Kasumi-1 (cell line): ENCODE results near the gene ROR1.
"Not testable (repeated sequence)": the region's sequence is repeated elsewhere in the genome, so short reads cannot be mapped to it uniquely, and the experiment has no call there.

Source experiments
- DNase-seq, 2 experiments: peaks; one replicate each; lab custom pipeline; 2025; lab: John Stamatoyannopoulos, UW

Gene ROR1

GRCh38 chr1:63825111-63825510 lies 51.3 kb downstream of the ROR1 start:
- no peak for DNase-seq

- DNase-seq, result not testable (repeated sequence)
Observed at GRCh38 chr1:63826246-63826861, 52.5 kb downstream of the ROR1 start.

GRCh38 chr1:63827411-63828321 lies 53.8 kb downstream of the ROR1 start:
- DNase-seq, result no peak

- no peak for DNase-seq
Observed at GRCh38 chr1:63828322-63829044, 54.7 kb downstream of the ROR1 start.

GRCh38 chr1:63829349-63830327 lies 55.8 kb downstream of the ROR1 start:
- DNase-seq, result no peak

- DNase-seq, result no peak
Observed at GRCh38 chr1:63831409-63831808, 57.6 kb downstream of the ROR1 start.

- DNase-seq, result no peak
Observed at GRCh38 chr1:63833363-63834119, 59.7 kb downstream of the ROR1 start.

- no peak for DNase-seq
Observed at GRCh38 chr1:63835128-63835527, 61.3 kb downstream of the ROR1 start.

GRCh38 chr1:63836374-63836773 lies 62.6 kb downstream of the ROR1 start:
- no peak for DNase-seq

GRCh38 chr1:63836830-63837229 lies 63.0 kb downstream of the ROR1 start:
- DNase-seq, result no peak

- no peak for DNase-seq
Observed at GRCh38 chr1:63843010-63843409, 69.2 kb downstream of the ROR1 start.

GRCh38 chr1:63843884-63844283 lies 70.1 kb downstream of the ROR1 start:
- no peak for DNase-seq

GRCh38 chr1:63845346-63845745 lies 71.5 kb downstream of the ROR1 start:
- DNase-seq, result no peak

GRCh38 chr1:63847308-63847910 lies 73.6 kb downstream of the ROR1 start:
- DNase-seq, result no peak

GRCh38 chr1:63848733-63849132 lies 74.9 kb downstream of the ROR1 start:
- DNase-seq, result no peak

GRCh38 chr1:63849149-63849548 lies 75.3 kb downstream of the ROR1 start:
- DNase-seq, result no peak

- DNase-seq, result no peak
Observed at GRCh38 chr1:63854091-63854490, 80.3 kb downstream of the ROR1 start.

GRCh38 chr1:63855942-63856341 lies 82.1 kb downstream of the ROR1 start:
- DNase-seq, result no peak

GRCh38 chr1:63856924-63857323 lies 83.1 kb downstream of the ROR1 start:
- DNase-seq, result no peak

GRCh38 chr1:63857478-63857877 lies 83.7 kb downstream of the ROR1 start:
- DNase-seq, result no peak
